WTC11 (cell line): ENCODE results near the gene GPR65. TPM values are rescaled to one million over a fixed set of nuclear protein-coding genes. Genes with fewer than 3 reads are reported as not detected.

Source experiments
- ATAC-seq: fragments of 200-7000 bp; cut with Tn5 transposase; 2 replicates; pipeline ENCODE4 v1.10.0; 2021; ENCODE audit warnings: mild to moderate bottlenecking, moderate library complexity
- CTCF ChIA-PET: fragments of 300-600 bp; sonication (Branson Sonifier 250); formaldehyde crosslinking; loops from one replicate; lab custom pipeline; 2021; ENCODE audit warnings: antibody characterized with exemption; lab: Charles Lee
- POLR2A ChIA-PET: fragments of 350-600 bp; sonication (Branson Sonifier 250); formaldehyde crosslinking; loops from one replicate; lab custom pipeline; 2021; ENCODE audit warnings: antibody characterized with exemption; lab: Charles Lee
- DNase-seq: peaks from one replicate; pipeline ENCODE4 v3.0.0; 2021; ENCODE audit warnings: low spot score
- H3K27ac Mint-ChIP-seq: 2 replicates; pipeline ENCODE4 v1.8.0; 2021; ENCODE audit warnings: mixed read lengths
- H3K27me3 Mint-ChIP-seq: 2 replicates; pipeline ENCODE4 v1.8.0; 2021; ENCODE audit warnings: low read depth, mild to moderate bottlenecking, moderate library complexity, mixed read lengths
- H3K36me3 Mint-ChIP-seq: 2 replicates; pipeline ENCODE4 v1.8.0; 2021; ENCODE audit warnings: mixed read lengths
- H3K4me1 Mint-ChIP-seq: 2 replicates; pipeline ENCODE4 v1.8.0; 2022; ENCODE audit warnings: mixed read lengths
- H3K4me3 Mint-ChIP-seq: 2 replicates; pipeline ENCODE4 v1.8.0; 2021; ENCODE audit warnings: mild to moderate bottlenecking, moderate library complexity, mixed read lengths
- H3K9me3 Mint-ChIP-seq: 2 replicates; pipeline ENCODE4 v1.8.0; 2021; ENCODE audit warnings: mixed read lengths
- ATF1 ChIP-seq: sonication (generic); formaldehyde crosslinking; IDR thresholded peaks from 2 replicates; pipeline ENCODE4 v1.8.1; 2023; ENCODE audit warnings: mild to moderate bottlenecking, moderate library complexity, missing genetic modification reagents
- ELF4 ChIP-seq: sonication (generic); formaldehyde crosslinking; IDR thresholded peaks from 2 replicates; pipeline ENCODE4 v1.8.1; 2022; ENCODE audit warnings: low read depth, mild to moderate bottlenecking, moderate library complexity, missing genetic modification reagents
- FOXK1 ChIP-seq: sonication (generic); formaldehyde crosslinking; IDR thresholded peaks from 2 replicates; pipeline ENCODE4 v1.8.0; 2022; ENCODE audit warnings: mild to moderate bottlenecking, moderate library complexity, missing genetic modification reagents
- MXD4 ChIP-seq: fragments of 250-450 bp; sonication (Bioruptor Pico); IDR thresholded peaks from 2 replicates; pipeline ENCODE4 v1.8.0; 2021; ENCODE audit warnings: mild to moderate bottlenecking, moderate library complexity, borderline replicate concordance
- MYBL2 ChIP-seq: sonication (generic); formaldehyde crosslinking; IDR thresholded peaks from 2 replicates; pipeline ENCODE4 v1.8.1; 2023; ENCODE audit warnings: mild to moderate bottlenecking, moderate library complexity, missing genetic modification reagents
- NR3C1 ChIP-seq: sonication (generic); formaldehyde crosslinking; conservative IDR thresholded peaks from 2 replicates; pipeline ENCODE4 v1.8.1; 2023; ENCODE audit warnings: low read depth, mild to moderate bottlenecking, missing genetic modification reagents
- RORB ChIP-seq: fragments of 250-450 bp; sonication (Bioruptor Pico); IDR thresholded peaks from 2 replicates; pipeline ENCODE4 v1.9.0; 2021; ENCODE audit warnings: mild to moderate bottlenecking
- SOX15 ChIP-seq: fragments of 250-450 bp; sonication (Bioruptor Pico); IDR thresholded peaks from 2 replicates; pipeline ENCODE4 v1.9.0; 2021; ENCODE audit warnings: mild to moderate bottlenecking
- SP1 ChIP-seq: sonication (generic); formaldehyde crosslinking; conservative IDR thresholded peaks from 2 replicates; pipeline ENCODE4 v1.8.1; 2022; ENCODE audit warnings: missing genetic modification reagents
- TP53 ChIP-seq: sonication (generic); formaldehyde crosslinking; IDR thresholded peaks from 2 replicates; pipeline ENCODE4 v1.8.1; 2023; ENCODE audit warnings: mild to moderate bottlenecking, missing genetic modification reagents
- ZBTB21 ChIP-seq: sonication (generic); formaldehyde crosslinking; IDR thresholded peaks from 2 replicates; pipeline ENCODE4 v1.8.1; 2023; ENCODE audit warnings: mild to moderate bottlenecking, missing genetic modification reagents, borderline replicate concordance
- ZNF138 ChIP-seq: sonication (generic); formaldehyde crosslinking; conservative IDR thresholded peaks from 2 replicates; pipeline ENCODE4 v1.8.1; 2022; ENCODE audit warnings: mild to moderate bottlenecking, moderate library complexity, missing genetic modification reagents
- ZNF263 ChIP-seq: sonication (generic); formaldehyde crosslinking; IDR thresholded peaks from 2 replicates; pipeline ENCODE4 v1.8.1; 2022; ENCODE audit warnings: low read depth, mild to moderate bottlenecking, moderate library complexity, missing genetic modification reagents
- ZNF317 ChIP-seq: sonication (generic); formaldehyde crosslinking; IDR thresholded peaks from 2 replicates; pipeline ENCODE4 v1.8.1; 2023; ENCODE audit warnings: low read depth, mild to moderate bottlenecking, moderate library complexity, missing genetic modification reagents, borderline replicate concordance
- ZNF396 ChIP-seq: fragments of 250-450 bp; sonication (Bioruptor Pico); IDR thresholded peaks from 2 replicates; pipeline ENCODE4 v1.8.0; 2021; ENCODE audit warnings: mild to moderate bottlenecking, moderate library complexity, borderline replicate concordance
- total RNA-seq: library from RNA; stranded (reverse); gene quantifications from 3 replicates; pipeline ENCODE4 v1.2.3, GENCODE V29; 2021
- TF ChIP-seq, protein P1 (sequence below): sonication (generic); formaldehyde crosslinking; IDR thresholded peaks from 2 replicates; pipeline ENCODE4 v1.8.1; 2023; ENCODE audit warnings: mild to moderate bottlenecking, missing genetic modification reagents
- TF ChIP-seq, protein P2 (sequence below): sonication (generic); formaldehyde crosslinking; IDR thresholded peaks from 2 replicates; pipeline ENCODE4 v1.8.1; 2022; ENCODE audit warnings: low read depth, missing genetic modification reagents, borderline replicate concordance
- TF ChIP-seq, protein P3 (sequence below): sonication (generic); formaldehyde crosslinking; IDR thresholded peaks from 2 replicates; pipeline ENCODE4 v1.8.0; 2023; ENCODE audit warnings: mild to moderate bottlenecking, missing genetic modification reagents
- TF ChIP-seq, protein P4 (sequence below): sonication (generic); formaldehyde crosslinking; IDR thresholded peaks from 2 replicates; pipeline ENCODE4 v1.8.1; 2022; ENCODE audit warnings: low read depth, mild to moderate bottlenecking, moderate library complexity, missing genetic modification reagents, borderline replicate concordance
- TF ChIP-seq, protein P5 (sequence below): sonication (generic); formaldehyde crosslinking; IDR thresholded peaks from 2 replicates; pipeline ENCODE4 v1.8.1; 2023; ENCODE audit warnings: mild to moderate bottlenecking, missing genetic modification reagents, moderate library complexity
- TF ChIP-seq, protein P6 (sequence below): fragments of 250-450 bp; sonication (Bioruptor Pico); conservative IDR thresholded peaks from 2 replicates; pipeline ENCODE4 v1.9.0; 2021; ENCODE audit warnings: mild to moderate bottlenecking
- TF ChIP-seq, protein P7 (sequence below): sonication (generic); formaldehyde crosslinking; IDR thresholded peaks from 2 replicates; pipeline ENCODE4 v1.8.0; 2022; ENCODE audit warnings: mild to moderate bottlenecking, missing genetic modification reagents

The GPR65 gene
- total RNA-seq, 1 experiment from 2014 or later = not detected

DNA sequence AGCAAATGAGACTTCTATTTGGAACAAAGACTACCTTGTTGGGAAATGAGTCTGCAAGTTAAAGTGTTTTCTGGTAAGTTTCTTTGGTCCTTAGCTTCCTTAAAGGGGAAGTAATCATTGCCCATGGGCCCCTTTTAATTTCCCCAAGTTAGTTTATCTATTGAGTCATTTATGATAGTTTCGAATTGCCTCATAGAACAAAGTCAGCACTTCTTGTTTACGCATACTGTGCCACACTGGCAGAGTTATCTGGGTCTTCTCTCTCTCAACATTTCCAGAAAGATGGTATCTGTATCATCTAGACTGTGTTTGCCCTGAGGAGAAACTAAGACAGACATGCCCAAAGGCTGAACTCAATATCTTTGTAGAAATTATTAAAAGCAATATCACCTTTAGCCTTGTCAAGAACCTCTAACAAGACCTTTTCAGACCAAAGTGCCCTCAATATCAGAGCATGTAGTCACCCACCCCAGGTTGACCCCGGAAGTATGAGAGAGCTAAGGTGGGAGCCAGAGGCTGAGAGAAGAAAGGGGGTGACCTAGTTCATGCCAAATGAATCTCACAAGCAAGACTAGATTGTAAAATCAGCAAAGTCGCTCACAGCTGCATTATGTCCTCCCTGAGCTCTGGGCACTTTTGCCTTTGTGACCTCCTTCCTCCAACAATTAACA lies 40.0 kb downstream of the GPR65 start (continued):
- TF ChIP-seq, protein P1, sequence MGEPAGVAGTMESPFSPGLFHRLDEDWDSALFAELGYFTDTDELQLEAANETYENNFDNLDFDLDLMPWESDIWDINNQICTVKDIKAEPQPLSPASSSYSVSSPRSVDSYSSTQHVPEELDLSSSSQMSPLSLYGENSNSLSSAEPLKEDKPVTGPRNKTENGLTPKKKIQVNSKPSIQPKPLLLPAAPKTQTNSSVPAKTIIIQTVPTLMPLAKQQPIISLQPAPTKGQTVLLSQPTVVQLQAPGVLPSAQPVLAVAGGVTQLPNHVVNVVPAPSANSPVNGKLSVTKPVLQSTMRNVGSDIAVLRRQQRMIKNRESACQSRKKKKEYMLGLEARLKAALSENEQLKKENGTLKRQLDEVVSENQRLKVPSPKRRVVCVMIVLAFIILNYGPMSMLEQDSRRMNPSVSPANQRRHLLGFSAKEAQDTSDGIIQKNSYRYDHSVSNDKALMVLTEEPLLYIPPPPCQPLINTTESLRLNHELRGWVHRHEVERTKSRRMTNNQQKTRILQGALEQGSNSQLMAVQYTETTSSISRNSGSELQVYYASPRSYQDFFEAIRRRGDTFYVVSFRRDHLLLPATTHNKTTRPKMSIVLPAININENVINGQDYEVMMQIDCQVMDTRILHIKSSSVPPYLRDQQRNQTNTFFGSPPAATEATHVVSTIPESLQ (CRISPR knock-in tag) = no peak
- TF ChIP-seq, protein P2, sequence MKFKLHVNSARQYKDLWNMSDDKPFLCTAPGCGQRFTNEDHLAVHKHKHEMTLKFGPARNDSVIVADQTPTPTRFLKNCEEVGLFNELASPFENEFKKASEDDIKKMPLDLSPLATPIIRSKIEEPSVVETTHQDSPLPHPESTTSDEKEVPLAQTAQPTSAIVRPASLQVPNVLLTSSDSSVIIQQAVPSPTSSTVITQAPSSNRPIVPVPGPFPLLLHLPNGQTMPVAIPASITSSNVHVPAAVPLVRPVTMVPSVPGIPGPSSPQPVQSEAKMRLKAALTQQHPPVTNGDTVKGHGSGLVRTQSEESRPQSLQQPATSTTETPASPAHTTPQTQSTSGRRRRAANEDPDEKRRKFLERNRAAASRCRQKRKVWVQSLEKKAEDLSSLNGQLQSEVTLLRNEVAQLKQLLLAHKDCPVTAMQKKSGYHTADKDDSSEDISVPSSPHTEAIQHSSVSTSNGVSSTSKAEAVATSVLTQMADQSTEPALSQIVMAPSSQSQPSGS (CRISPR knock-in tag) = no peak
- no peak for TF ChIP-seq RORB
- no peak for TF ChIP-seq ZNF396 (CRISPR knock-in tag)
- TF ChIP-seq, protein P3, sequence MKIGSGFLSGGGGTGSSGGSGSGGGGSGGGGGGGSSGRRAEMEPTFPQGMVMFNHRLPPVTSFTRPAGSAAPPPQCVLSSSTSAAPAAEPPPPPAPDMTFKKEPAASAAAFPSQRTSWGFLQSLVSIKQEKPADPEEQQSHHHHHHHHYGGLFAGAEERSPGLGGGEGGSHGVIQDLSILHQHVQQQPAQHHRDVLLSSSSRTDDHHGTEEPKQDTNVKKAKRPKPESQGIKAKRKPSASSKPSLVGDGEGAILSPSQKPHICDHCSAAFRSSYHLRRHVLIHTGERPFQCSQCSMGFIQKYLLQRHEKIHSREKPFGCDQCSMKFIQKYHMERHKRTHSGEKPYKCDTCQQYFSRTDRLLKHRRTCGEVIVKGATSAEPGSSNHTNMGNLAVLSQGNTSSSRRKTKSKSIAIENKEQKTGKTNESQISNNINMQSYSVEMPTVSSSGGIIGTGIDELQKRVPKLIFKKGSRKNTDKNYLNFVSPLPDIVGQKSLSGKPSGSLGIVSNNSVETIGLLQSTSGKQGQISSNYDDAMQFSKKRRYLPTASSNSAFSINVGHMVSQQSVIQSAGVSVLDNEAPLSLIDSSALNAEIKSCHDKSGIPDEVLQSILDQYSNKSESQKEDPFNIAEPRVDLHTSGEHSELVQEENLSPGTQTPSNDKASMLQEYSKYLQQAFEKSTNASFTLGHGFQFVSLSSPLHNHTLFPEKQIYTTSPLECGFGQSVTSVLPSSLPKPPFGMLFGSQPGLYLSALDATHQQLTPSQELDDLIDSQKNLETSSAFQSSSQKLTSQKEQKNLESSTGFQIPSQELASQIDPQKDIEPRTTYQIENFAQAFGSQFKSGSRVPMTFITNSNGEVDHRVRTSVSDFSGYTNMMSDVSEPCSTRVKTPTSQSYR (CRISPR knock-in tag) = no peak
- TF ChIP-seq, protein P4, sequence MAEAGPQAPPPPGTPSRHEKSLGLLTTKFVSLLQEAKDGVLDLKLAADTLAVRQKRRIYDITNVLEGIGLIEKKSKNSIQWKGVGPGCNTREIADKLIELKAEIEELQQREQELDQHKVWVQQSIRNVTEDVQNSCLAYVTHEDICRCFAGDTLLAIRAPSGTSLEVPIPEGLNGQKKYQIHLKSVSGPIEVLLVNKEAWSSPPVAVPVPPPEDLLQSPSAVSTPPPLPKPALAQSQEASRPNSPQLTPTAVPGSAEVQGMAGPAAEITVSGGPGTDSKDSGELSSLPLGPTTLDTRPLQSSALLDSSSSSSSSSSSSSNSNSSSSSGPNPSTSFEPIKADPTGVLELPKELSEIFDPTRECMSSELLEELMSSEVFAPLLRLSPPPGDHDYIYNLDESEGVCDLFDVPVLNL (CRISPR knock-in tag) = no peak
- no peak for TF ChIP-seq ELF4 (CRISPR knock-in tag)
- TF ChIP-seq FOXK1 (CRISPR knock-in tag) = no peak
- TF ChIP-seq, protein P5, sequence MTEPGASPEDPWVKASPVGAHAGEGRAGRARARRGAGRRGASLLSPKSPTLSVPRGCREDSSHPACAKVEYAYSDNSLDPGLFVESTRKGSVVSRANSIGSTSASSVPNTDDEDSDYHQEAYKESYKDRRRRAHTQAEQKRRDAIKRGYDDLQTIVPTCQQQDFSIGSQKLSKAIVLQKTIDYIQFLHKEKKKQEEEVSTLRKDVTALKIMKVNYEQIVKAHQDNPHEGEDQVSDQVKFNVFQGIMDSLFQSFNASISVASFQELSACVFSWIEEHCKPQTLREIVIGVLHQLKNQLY (CRISPR knock-in tag) = no peak
- TF ChIP-seq, all 79 proteins: peak for 0

DNA sequence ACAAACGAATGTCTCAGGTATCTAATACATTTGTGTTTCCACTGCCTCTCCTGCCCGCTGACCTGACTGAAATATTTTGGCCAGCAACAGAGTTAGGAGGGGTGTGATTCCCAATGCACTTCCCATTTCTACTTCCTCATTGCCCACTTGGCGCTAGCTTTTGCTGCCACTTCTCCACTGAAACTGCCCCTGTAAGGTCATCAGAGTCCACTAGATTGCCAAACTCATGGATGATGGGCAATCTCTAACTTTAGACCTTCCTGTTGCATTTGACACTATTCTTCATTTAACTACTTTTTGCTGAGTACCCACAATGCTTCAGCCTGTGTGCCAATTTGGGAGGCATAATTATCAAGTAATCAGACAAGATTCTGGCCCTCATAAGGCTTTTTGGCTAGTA lies 40.8 kb downstream of the GPR65 start:
- Mint-ChIP-seq H3K4me1 (no peaks in the 10 kb centered on the region), H3K9me3 (no peaks in the 10 kb centered on the region), H3K27ac (no peak overlapping the region), H3K36me3 (no peaks in the 10 kb centered on the region), H3K27me3 (no peaks in the 10 kb centered on the region), H3K4me3 (no peak overlapping the region)
- POLR2A ChIA-PET = no interaction called here
- CTCF ChIA-PET = no interaction called here
- DNase-seq (no peak), ATAC-seq (no peak)
- TF ChIP-seq ZNF263 (CRISPR knock-in tag) = no peak
- TF ChIP-seq, protein P6, sequence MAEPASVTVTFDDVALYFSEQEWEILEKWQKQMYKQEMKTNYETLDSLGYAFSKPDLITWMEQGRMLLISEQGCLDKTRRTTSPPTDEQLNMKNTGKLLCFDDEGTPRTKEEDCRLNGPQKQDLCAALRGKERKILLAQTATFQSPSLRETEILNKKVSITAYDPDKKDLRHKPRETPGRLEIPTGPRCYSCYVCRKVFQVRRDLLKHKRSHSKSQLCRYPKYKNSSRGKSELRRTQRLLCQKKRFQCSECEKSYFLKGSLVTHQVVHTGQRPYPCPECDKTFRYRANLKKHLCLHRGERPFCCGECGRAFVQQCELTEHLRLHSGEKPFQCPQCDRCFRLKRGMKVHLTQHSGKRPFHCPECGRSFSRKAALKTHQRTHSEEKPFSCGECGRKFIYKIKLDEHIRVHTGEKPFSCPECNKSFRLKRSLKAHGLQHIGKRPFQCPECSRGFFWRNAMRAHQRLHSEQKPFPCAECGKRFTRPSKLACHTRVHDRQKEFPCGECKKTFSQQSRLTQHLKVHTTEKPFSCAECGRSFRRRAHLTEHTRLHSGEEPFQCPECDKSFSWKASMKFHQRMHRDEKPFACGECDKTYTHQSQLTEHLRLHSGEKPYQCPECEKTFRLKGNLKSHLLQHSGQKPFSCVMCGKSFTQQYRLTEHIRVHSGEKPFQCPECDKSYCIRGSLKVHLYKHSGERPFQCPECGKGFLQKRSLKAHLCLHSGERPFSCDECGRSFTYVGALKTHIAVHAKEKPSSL = no peak
- no peak for TF ChIP-seq ZNF317 (CRISPR knock-in tag)
- no peak for TF ChIP-seq TP53 (CRISPR knock-in tag)
- TF ChIP-seq, protein P3 (CRISPR knock-in tag) = no peak
- TF ChIP-seq ZNF138 (CRISPR knock-in tag) = no peak
- no peak for TF ChIP-seq SOX15 (CRISPR knock-in tag)
- no peak for TF ChIP-seq SP1 (CRISPR knock-in tag)
- TF ChIP-seq NR3C1 = no peak
- TF ChIP-seq ZBTB21 (CRISPR knock-in tag) = no peak
- TF ChIP-seq ATF1 (CRISPR knock-in tag) = no peak
- TF ChIP-seq MXD4 (CRISPR knock-in tag) = no peak
- no peak for TF ChIP-seq MYBL2
- TF ChIP-seq, protein P7, sequence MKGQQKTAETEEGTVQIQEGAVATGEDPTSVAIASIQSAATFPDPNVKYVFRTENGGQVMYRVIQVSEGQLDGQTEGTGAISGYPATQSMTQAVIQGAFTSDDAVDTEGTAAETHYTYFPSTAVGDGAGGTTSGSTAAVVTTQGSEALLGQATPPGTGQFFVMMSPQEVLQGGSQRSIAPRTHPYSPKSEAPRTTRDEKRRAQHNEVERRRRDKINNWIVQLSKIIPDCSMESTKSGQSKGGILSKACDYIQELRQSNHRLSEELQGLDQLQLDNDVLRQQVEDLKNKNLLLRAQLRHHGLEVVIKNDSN (CRISPR knock-in tag) = no peak
